OCI-LY3 (cell line): ENCODE data around the gene ZNF91.

Experiments used
- CTCF ChIP-seq: fragments of 200-600, 300-600 bp; sonication (generic); IDR thresholded peaks from 2 replicates; pipeline ENCODE4 v1.5.1; 2014; ENCODE audit warnings: antibody characterized with exemption, low read length, low read depth
- EZH2phosphoT487 ChIP-seq: fragments of 200-600 bp; shearing (Covaris generic); IDR thresholded peaks from 2 replicates; pipeline ENCODE4 v1.6.1; 2018; ENCODE audit warnings: antibody characterized with exemption, mixed run types, low read depth

DNA sequence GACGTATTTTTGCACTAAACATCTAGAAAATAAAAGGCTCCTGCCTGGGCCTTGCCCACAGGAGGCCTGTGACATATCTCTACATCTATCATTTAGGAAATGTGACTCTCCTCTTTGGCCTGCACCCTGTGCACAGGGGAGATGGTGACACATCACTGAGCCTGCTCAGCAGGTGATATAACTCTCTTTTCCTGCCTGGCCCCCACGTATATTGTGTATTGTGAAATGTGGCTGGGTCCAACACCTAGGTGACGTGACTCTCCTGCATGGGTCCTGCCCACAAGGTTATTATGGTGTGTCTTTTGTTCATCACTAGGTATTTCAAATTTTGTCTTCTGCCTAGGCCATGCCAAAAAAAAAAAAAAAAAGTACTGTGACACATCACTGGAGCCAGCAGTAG is 83.7 kb downstream of the ZNF91 start:
- TF ChIP-seq CTCF (no peak), EZH2phosphoT487 (no peak)
